ENCODE data around the gene KIF1A.

The KIF1A gene

DNA sequence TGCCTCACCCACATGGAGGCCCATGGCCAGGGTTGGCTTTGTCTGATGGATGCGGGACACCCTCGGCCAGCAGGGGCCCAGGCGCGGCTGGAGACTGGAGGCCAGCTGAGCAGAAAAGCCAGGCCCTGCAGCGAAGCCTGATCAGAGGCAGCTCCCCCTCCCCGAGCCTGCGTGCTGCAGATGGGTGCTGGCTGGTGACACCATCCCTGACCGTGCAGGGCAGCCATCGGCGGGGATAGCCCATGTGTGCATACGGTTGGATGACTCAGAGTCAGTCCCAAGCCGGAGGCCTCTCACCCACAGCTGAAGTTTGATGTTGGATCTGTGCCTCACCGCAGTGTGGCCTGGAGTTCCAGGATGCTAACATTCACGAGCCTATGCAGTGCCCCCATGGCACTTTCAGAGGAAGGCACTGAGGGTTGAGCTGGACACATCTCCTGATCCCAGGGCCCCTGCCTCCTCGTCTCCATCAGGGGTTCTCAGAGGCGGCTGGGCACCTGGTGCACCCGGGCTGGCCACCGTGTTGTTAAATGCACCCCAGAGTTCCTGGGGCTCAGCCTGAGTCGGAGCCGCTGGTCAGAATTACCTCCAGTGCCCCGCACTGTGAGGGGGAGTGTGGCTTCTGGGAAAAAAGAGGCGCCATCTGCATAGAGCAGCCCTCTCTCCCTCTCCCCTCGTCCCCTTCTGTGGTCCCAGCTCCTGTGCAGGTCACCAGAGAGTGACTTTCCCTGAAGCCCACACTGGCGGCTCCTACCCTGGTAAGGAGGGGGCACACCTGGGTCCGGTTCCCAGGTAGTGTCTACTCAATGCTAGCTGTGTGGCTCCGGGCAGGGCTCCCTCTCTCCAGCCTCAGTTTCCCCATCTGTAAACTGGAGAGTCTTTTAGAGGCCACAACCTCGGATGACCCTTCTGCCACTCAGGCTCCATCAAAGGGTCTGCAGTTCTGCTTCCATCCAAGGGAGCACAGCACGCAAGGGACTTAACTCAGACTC is 19.4 kb upstream of the KIF1A start:
- Histone ChIP-seq H3K36me3 (replicated peaks; ENCODE audit: insufficient read depth, low read length) (no peaks in the 10 kb centered on the region), H3K27ac (ENCODE audit: low read length) (no peak overlapping the region), H4K20me1 (ENCODE audit: insufficient read depth, low read length) (no peaks in the 10 kb centered on the region), H3K79me2 (ENCODE audit: low read length) (no peaks in the 10 kb centered on the region), H3K4me2 (ENCODE audit: low read depth, low read length) (no peak overlapping the region), H3K4me1 (ENCODE audit: low read length) (no peaks in the 10 kb centered on the region), H3K9me2 (replicated peaks; ENCODE audit: insufficient read depth, low read length) (no peaks in the 10 kb centered on the region), H3K27me3 (replicated peaks; ENCODE audit: insufficient read depth, low read length) (peaks cover 82% of the 10 kb centered on the region), H3K9me3 (replicated peaks; ENCODE audit: insufficient read depth, low read length) (no peaks in the 10 kb centered on the region), H3K9ac (ENCODE audit: low read length) (no peak overlapping the region), H2AFZ (ENCODE audit: low read length) (no peak overlapping the region), H3F3A (ENCODE audit: insufficient read depth, low read length) (no peaks in the 10 kb centered on the region), H3K4me3 (ENCODE audit: low read length) (no peak overlapping the region)
- TF ChIP-seq EZH2 (optimal IDR thresholded peaks at IDR 0.05; ENCODE audit: low read depth, low read length): no peak
- TF ChIP-seq, protein P1, sequence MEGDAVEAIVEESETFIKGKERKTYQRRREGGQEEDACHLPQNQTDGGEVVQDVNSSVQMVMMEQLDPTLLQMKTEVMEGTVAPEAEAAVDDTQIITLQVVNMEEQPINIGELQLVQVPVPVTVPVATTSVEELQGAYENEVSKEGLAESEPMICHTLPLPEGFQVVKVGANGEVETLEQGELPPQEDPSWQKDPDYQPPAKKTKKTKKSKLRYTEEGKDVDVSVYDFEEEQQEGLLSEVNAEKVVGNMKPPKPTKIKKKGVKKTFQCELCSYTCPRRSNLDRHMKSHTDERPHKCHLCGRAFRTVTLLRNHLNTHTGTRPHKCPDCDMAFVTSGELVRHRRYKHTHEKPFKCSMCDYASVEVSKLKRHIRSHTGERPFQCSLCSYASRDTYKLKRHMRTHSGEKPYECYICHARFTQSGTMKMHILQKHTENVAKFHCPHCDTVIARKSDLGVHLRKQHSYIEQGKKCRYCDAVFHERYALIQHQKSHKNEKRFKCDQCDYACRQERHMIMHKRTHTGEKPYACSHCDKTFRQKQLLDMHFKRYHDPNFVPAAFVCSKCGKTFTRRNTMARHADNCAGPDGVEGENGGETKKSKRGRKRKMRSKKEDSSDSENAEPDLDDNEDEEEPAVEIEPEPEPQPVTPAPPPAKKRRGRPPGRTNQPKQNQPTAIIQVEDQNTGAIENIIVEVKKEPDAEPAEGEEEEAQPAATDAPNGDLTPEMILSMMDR (IDR thresholded peaks at IDR 0.05; ENCODE audit: low read length): no peak
- no peak for TF ChIP-seq EZH2phosphoT487 (IDR thresholded peaks at IDR 0.05; ENCODE audit: low read length)
- no peak for DNase-seq

DNA sequence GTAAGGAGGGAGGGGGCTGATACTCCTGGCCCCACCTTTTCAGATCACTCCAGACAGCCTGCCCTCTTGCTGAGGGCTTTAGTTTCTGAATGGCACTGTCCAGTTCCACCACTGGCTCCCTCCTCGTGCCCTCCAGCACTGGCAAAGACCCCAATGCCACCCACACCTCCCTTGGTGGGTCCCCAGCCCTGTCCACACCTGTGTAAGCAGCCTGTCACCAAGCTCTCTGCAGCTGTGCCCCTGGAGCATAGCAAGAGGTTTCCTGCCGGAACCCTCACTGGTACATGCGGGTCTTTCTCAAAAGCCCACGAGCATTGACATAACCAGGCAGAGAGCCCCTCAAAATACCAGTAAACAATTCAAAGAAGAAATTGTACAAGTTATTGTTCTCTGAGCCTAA is 17.6 kb upstream of the KIF1A start:
- peaks cover 76% of the 10 kb centered on the region for H3K27me3 ChIP-seq (replicated peaks; ENCODE audit: insufficient read depth, low read length)
- TF ChIP-seq, protein P1 (IDR thresholded peaks at IDR 0.05; ENCODE audit: low read length): no peak
- TF ChIP-seq EZH2 (optimal IDR thresholded peaks at IDR 0.05; ENCODE audit: low read depth, low read length) (no peak), EZH2phosphoT487 (IDR thresholded peaks at IDR 0.05; ENCODE audit: low read length) (no peak)

DNA sequence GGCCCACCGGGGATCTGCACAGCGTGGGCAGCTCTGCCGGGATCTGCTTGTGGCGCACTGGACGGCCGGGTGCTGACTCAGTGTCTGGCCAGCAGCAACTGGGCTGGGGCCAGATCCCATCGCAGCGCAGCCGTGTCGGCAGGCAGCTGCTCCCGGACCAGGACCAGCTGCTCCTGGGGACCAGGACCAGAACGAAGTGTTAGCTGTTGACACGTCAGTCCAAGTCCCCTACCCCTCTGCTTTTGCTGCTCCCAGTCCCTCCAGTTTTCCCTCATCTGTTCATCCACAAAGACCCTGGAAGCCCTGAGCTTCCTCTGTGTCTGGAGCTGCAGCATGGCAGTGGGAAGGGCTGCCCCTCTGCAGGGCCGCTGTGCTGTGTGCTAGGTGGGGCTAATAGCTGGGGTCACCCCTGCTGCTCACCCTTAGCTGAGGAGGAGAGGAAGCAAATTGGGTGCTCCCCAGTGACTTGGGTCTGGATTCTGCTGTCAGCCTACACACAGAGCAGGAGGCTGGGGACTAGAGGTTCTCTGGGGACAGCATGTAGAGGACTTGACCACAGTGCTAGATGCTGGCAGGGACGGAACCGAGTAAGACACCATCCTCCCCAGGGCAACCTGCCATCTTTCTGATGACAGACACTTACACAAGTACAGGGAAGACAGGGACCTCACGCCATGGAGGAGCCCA is 16.9 kb upstream of the KIF1A start:
- no peaks in the 10 kb centered on the region for H3F3A ChIP-seq (ENCODE audit: insufficient read depth, low read length)
- H3K79me2 ChIP-seq (ENCODE audit: low read length): no peaks in the 10 kb centered on the region
- no peak overlapping the region for H3K4me3 ChIP-seq (ENCODE audit: low read length)
- no peaks in the 10 kb centered on the region for H3K9me3 ChIP-seq (replicated peaks; ENCODE audit: insufficient read depth, low read length)
- H3K9ac ChIP-seq (ENCODE audit: low read length): no peak overlapping the region
- no peak overlapping the region for H3K27ac ChIP-seq (ENCODE audit: low read length)
- H3K4me1 ChIP-seq (ENCODE audit: low read length): no peaks in the 10 kb centered on the region
- H4K20me1 ChIP-seq (ENCODE audit: insufficient read depth, low read length): no peaks in the 10 kb centered on the region
- H3K9me2 ChIP-seq (replicated peaks; ENCODE audit: insufficient read depth, low read length): no peaks in the 10 kb centered on the region
- no peak for TF ChIP-seq EZH2phosphoT487 (IDR thresholded peaks at IDR 0.05; ENCODE audit: low read length)
- H3K27me3 ChIP-seq (replicated peaks; ENCODE audit: insufficient read depth, low read length): peaks cover 70% of the 10 kb centered on the region
- H2AFZ ChIP-seq (ENCODE audit: low read length): no peak overlapping the region
- no peak for DNase-seq
- H3K4me2 ChIP-seq (ENCODE audit: low read depth, low read length): no peak overlapping the region
- no peaks in the 10 kb centered on the region for H3K36me3 ChIP-seq (replicated peaks; ENCODE audit: insufficient read depth, low read length)

More for the DNA sequence above, 17.6 kb upstream of the KIF1A start:
- no peaks in the 10 kb centered on the region for H3K9me2 ChIP-seq (replicated peaks; ENCODE audit: insufficient read depth, low read length)
- H2AFZ ChIP-seq (ENCODE audit: low read length): no peak overlapping the region
- no peak overlapping the region for H3K4me3 ChIP-seq (ENCODE audit: low read length)
- H3F3A ChIP-seq (ENCODE audit: insufficient read depth, low read length): no peaks in the 10 kb centered on the region
- H3K9ac ChIP-seq (ENCODE audit: low read length): no peak overlapping the region
- no peaks in the 10 kb centered on the region for H3K9me3 ChIP-seq (replicated peaks; ENCODE audit: insufficient read depth, low read length)
- H4K20me1 ChIP-seq (ENCODE audit: insufficient read depth, low read length): no peaks in the 10 kb centered on the region
- DNase-seq: no peak
- H3K4me2 ChIP-seq (ENCODE audit: low read depth, low read length): no peak overlapping the region
- no peaks in the 10 kb centered on the region for H3K4me1 ChIP-seq (ENCODE audit: low read length)
- no peaks in the 10 kb centered on the region for H3K79me2 ChIP-seq (ENCODE audit: low read length)
- H3K27ac ChIP-seq (ENCODE audit: low read length): no peak overlapping the region
- H3K36me3 ChIP-seq (replicated peaks; ENCODE audit: insufficient read depth, low read length): no peaks in the 10 kb centered on the region

Data from MM.1S (cell line).